Activated CD4-positive, alpha-beta T cell treated with anti-CD3 and anti-CD28 coated beads, Interleukin-2, amount 50 U/mL, for 16 hours (primary cell): ENCODE measurements around the gene CCDC141.

Experiments
- DNase-seq: peaks from one replicate; pipeline ENCODE4 v3.0.0-alpha.2; 2020

Gene CCDC141

DNA sequence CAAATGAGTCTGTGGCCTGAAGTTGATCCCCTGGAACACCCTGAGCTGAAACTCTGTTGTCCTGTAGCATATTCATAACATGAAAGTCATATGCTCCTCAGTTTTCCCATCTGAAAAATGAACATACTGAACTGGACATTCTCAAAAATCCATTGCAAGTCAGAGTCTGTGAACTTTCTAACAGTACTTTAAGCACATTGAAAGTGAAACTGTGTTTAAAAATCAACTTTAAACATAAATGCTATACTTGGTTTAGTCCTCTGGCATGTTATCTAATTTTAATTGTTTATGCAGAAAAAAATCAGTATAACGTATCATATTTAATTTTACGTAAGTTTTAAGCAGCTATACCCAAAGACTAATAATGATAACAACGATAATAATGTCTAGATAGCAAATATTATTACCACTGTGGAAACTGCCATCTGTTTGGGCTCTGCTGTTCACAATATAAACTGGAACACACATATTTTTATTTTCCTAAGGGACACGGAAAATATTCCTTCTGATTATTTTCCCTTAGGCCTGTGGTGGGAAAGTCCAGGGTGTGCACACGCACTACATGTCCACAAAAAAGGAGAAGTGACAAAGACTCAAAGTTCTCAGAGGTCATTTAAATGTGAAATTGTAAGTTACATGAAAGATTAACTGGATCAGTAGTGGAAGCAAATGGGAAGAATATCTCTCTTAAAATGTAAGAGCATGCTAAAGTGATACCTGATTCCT lies 186.6 kb downstream of the CCDC141 start:
- no peak for DNase-seq

DNA sequence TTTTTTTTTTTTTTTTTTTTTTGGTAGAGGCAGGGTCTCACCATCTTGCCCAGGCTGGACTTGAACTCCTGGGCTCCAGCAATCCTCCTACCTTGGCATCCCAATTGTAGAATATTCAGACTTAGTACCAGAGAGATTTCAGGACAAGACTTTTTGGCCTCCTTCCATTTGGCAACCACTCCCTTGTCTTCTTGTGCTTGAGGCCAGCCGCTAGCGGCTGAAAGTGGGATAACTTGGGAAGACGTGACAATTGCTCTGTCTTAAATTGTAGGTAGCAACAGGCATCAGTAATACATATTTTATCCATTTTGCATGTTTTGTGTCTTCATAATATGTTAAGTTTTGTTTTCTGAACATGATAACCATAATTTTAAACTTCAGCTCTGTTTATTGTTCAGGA lies 189.4 kb downstream of the CCDC141 start:
- DNase-seq: no peak

DNA sequence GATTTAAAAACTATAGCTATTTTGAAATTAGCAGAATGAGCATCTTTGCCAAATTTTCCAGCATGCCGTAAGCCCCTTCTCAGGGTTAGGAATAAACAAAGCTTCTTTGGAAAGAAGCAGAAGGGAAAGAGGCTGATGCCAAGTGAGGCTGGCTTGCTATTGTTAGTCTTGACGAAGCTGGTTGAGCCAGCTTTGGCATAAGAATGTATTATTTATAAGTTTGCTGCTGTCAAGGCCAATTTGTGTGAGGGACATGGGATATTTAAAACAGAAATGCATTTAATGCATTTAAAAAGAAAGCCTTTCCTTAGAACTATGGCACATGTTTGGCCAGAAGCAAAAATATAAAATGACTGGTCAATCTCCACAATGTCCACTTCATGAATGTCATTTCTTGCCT lies 190.2 kb downstream of the CCDC141 start:
- DNase-seq: no peak

DNA sequence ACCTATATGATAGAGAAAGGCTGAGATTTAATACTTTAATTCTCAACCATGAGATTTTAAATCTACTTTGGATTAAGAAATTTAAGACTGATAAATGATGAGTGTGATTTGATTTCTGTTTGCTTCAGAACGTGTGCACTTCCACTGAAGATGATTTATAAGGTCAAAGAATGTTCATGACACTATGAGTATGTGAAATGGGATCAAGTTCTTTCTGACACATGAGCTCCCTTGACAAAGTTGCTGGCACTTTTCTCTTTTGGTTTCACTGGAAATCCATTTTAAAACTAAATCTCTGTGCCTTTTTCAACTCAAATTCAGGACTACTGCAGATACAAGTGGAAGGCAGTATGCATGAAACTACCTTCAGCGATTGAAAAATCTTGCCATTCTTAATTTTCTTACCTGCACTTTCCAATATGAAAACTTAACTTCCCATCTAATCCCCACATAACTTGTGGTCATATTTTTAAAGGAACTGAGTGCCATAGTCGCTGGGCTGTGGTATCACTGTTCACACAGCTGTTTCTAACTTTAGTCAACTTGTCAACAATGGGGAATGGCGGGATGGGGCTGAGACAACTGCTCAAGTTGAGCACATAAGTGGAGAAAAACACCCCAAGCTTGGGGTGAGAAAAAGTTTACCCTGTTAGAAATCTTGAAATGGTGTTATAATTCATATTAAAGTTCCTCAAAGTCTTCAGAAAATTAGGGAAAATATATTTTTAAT lies 190.9 kb downstream of the CCDC141 start:
- DNase-seq: no peak

DNA sequence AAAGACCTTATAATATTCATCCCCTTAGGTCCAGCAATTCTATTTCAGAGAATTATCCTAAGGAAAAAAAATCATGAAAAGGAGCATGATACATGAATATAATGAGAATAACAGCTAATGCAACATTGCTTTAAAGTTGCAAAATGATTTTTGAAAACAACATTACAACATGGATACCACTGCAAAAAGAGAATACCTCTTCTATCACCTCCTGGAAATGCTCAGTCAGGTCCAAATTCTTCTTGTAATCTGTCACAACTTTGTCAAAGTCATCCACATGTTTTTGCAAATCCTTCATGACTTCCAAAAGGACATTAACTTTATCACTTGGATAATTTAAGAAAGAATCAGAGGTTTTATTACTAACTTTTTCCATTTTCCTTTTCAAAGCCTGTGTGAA lies 194.8 kb downstream of the CCDC141 start:
- no peak for DNase-seq

DNA sequence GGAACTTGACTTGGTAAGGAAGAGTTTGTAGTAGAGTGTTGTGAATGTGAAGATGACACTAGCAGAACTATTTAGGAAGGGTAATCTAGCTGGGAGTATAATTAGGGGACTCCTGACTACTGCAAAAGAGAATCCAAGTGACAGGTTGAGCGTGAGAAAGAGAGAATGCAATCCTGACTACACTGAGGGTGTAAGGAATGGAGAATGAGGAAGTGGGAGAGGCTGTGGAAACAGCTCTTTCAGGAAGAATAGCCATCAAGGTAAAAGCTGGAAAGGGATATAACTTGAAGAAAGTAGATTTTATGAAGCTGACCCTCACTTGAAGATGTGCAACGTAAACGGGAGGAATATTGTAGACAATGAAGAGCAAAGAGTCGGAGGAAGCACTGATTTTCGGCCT lies 201.6 kb downstream of the CCDC141 start:
- no peak for DNase-seq

DNA sequence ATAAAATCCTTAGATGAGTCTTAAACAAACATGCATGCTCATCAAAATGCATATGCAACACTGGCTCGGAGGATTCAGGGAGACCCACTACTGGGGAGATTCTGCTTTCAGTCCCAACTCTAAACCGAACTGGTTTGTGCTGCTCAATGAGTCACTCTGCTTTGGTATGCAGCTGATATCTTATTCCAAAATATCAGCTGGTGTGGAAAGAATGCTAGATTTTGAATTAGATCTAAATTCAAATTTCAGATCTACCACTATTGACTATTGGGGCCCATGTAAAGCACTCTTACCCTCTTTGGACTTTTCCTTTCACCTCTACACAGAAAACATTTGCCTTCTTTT lies 203.5 kb downstream of the CCDC141 start:
- no peak for DNase-seq

DNA sequence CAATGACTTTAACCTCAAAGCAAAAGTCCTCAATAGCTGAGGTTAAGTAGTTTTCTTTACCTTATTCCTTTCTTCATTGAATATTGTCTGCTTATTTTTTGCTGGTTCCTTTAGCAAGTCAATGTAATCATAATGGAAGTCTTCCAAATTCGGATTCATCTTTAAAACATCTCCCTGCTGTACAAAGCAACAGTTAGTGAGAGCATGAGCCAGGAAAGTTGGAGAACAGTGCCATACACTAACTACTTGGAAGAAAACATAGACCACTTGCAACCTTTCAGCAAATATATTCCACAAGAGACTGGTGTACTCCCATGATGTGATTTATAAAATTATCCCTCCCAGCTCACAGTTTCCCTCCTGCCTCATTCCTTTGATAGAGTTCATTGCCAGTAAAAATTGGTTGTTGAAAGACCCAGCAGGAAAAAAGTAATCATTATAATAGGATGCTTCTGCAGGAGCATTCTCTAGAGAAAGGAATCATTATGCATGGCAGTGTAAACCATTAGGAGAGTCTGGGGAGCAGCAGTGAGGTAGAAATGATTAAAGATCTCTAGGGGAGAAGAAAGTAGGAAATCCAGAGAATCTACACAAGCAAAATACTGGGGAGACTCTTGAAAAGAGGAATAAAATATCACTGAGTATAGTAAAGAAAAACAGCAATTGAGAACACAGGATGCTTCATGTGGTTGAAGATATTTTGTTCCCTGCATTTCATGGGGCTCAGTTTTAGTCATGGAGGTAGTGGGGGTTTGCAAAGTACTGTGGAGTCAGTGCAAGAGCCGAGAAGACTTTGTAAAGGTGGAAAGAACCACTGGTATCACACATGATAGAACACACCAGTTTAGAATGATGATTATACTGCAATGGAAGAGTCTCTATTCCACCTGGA lies 204.1 kb downstream of the CCDC141 start:
- DNase-seq: no peak

DNA sequence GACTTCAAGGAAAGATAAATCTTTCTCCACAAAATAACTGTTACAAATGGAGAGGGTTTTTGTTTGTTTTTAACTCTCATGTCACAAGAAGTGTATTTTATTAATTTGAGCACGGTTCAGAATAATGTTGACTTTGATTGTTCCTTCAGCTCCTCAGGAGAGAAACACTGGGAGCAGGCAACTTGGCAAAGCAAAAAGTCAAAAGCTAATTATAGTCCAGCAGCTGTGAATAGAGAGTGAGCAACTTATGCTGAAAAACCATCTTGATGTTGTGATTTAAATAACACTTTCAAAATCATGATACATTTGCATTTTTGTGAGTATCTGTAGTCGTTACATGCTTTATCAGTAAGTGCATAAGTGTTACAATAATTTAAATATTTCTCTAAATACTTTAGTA lies 205.2 kb downstream of the CCDC141 start:
- DNase-seq: no peak

DNA sequence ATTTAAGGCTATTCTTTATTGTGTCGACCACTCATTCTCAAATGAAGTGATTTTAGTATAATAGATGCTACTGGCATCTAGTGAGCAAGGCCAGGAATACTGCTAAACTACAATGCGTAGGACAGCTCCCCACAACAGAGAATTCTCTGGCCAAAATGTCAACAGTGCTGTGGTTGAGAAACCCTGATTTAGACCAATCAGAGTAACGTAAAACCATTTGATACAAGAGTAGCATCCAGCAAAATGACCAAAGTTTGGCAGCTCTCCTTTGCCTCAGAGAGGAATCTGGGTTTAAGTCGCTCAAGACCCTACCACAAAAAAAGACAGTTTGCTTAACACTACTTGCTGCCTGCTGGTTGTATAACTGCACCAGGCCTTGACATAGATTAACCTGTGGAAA lies 205.7 kb downstream of the CCDC141 start:
- DNase-seq: no peak

DNA sequence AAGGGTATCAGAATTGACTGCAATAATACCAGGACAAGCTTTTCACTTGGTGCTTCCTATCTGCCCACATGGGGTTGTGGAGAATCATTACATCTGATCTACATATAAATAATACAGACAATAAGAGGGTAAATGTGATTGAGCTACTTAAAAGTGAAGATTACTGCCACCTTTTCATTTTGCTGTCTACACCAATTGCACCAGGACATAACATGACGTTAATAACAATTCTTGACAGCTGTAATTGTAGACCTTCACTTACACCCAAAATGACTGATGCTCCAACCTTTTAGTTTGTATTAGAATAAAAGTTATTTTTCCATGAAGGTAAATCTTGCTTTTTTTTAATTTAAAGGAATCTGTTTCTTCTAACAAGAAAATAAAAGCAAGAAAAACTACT lies 206.2 kb downstream of the CCDC141 start:
- DNase-seq: no peak

DNA sequence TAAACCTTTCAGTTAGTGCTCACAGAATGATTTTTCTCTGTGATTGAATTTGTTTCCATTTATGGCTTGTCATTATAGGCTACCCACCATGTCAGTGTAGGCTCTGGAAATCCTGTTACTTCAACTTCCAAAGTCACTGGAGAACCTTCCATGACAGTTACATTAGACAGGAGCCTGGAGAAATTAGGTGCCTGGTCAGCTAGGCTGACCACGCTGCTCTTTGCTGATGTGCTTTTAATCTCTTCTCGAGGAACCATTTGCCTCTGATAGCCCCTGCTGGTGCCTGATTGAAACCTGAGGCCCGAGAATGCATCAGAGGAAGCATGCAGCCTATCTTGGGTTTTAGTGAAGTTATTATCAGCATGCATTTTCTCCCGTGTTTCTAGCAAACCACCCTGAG lies 213.1 kb downstream of the CCDC141 start:
- DNase-seq: no peak

DNA sequence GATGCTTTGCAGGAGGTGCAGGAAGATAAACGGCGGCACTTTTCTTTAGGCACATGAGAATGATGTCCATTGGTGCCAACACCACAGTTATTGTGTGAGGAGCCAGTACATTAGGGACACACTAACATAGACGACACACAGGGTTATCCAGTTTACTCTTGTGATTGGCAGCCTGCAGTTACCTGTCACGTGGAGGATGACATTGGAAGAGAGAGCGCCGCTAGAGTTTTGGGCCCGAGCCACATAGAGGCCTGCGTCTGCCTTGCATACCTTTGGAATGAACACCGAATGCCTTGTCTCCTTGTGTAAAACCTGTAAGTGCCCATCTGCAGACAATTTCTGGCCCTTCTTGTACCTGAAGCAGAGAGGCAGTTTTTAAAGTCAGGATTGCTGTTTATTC lies 215.9 kb downstream of the CCDC141 start:
- DNase-seq: no peak

DNA sequence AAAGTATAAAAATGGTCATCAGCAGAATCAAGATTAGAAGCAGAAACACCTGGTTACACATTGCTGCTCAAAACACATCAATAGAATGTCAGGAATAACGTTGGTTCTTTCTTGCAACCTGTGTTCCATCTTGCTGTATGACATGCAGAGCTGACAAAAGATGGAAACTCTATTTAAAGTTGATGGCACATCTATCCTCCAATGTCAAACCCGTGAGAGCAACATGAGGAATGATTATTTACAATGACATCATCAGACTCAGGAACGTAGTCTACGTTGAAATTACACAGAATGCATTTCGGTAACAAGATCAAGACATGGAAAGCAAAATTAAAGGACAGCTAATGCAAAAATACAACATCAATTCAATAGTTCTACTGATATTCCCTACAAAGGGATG lies 216.6 kb downstream of the CCDC141 start:
- no peak for DNase-seq

DNA sequence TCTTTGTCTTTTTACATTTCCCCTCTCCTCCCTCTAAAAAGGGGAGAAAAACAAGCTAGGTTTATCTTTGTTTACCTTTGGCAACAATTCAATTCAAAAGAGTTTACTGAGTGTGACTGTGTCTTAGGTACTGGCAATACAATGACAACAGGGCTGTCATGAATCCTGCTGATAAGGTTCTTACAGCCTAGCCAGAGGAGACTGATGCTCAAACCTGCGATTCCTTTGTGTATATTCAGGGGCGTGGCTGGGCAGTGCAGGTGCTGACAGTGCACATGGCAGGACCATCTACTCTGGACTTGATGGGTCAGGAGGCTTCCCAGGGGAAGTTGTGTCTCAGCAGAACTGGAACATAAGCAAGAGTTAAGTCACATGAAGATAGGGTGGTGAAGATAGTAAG lies 219.5 kb downstream of the CCDC141 start:
- no peak for DNase-seq

DNA sequence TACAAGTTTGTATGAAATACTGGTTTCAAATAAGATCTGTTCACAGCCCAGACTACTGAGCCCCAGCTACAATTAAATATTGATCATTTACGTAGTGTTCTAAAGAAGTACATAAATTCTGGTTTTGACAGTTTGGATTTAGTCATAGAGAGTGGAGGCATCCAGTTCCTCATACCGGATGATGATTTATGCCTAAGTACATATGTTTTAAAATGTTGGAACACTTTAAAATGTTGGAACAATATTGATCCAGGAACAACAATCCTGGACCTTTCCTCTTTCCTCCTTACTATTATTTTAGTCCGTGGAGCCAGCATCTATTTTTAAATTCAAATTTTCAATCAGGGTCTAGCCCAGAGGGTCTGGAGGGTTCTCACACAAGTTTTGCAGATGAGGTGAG lies 220.0 kb downstream of the CCDC141 start:
- DNase-seq: no peak

DNA sequence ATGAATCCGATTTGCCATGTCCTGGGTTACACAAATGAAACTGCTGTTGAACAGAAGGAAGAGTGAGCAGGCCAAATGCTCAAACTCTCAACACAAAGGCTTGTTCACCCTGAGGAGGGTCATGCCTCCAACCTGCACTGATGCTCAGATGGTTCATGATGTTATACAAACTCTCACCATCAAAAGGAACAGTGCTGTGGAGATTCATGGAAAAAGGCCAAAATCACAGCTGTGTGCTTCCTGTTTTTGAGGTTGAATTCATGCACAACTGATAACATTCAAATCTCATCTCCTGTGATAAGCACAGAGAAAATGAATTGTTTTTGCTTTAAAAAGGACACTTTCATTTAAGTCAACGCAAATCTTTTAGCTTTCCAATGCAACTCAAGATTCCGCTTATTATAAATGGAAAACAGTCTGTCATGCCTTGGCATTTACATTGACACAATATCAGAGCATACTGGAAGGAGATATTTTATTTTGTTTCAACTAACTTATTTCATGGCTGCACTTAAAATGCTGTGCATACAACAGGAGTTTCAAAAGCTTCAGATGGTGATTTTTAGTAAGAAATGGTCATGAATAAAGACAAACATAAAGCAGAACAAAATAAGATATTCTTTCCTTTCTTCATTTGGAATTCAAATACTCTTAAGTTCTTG lies 220.5 kb downstream of the CCDC141 start:
- DNase-seq: no peak

DNA sequence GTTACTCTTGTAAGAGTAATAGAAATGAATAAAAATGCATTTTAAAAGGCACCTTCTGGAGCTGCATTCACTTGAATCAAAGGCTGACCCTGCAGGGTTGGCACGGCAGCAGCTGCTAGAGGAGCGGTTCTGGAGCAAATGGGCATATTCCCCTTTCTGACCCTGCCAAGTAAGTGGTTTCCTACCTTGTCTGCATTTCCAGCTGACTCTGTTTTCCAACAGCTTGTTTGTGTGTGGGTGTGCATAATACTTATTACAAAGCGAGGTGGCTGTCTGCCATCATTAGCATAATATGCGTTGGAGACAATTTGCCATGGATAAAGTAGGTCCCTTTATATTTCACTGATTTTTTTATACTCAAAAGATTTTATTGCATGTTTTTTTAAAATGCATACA lies 221.5 kb downstream of the CCDC141 start:
- DNase-seq: no peak

DNA sequence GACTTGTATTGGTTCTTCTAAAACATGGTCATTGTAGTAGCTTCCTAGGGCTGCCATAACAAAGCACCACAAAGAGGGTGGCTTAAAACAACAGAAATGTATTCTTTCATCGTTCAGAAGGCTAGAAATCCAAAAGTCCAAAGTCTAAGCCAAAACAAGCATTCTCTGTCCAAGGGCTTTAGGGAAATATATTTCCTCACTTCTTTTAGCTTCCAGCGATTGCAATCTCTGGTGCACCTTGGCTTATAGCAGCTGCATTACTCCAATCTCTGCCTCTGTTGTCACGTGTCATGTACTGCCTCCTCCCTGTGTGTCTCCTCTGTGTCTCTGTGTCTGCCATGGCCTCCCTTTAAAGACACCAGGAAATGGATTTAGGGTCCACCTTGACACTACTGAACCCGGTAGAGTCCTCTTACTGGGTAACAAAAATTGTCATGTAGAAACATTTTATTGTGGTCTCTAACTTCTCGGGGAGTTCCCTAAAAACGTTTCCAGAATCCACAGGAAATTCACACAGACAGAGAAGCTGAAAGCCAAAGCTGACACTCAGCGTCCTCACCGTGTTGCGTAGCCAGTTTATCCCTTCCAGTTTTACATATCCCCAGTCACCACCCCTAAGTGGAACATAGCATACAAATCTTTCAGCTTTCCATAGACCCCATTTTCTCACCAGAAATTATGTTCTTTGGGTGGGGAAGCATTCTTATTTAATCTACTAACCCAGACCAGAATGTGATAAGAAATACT lies 222.0 kb downstream of the CCDC141 start:
- DNase-seq: no peak

DNA sequence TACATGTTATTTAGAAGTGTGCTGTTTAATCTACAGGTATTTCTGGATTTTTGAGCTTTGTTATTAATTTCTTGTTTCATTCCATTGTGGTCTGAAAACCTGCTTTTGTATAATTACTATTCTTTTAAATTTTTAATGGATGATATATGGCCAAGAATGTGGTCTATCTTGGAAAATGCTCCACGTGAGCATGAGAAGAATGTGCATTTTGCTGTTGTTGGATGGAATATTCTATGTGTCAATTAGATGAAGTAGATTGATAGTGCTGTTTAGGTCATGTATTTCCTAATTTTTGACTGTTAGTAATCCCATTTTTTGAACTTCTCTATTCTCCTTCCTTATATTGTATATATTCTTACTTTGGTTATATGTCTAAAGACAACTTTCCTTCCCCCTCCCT lies 222.8 kb downstream of the CCDC141 start:
- DNase-seq: no peak

DNA sequence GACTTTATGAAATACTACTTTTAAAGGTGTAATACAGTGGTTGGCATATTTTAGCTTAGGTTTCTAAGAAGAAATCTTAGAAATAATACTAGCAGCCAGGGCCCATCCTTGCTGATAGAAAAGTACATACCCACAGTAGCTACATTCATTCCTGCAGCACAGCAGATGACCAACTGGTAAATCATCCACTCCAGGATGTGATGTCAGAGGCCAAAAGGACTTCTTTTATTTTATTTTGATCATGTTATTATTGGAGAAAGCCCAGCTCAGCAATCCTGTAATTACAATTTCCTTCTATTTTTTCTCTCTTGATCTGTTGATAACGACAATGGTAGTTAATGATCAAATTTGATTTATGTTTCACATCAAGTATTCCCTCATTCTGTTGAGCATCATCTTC lies 224.8 kb downstream of the CCDC141 start:
- no peak for DNase-seq

DNA sequence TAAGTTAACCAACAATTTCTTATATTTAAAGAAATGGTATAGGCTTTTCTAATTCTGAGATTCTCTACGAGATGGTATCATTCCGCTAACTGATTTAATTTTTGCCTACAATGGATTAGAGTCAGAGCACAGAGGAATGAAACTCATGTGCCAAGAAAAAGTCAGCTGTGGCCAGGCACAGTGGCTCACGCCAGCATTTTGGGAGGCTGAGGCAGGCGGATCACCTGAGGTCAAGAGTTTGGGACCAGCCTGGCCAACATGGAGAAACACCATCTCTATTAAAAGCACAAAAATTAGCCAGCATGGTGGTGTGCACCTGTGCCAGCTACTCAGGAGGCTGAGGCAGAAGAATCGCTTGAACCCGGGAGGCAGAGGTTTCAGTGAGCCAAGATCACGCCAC lies 225.8 kb downstream of the CCDC141 start:
- DNase-seq: no peak

DNA sequence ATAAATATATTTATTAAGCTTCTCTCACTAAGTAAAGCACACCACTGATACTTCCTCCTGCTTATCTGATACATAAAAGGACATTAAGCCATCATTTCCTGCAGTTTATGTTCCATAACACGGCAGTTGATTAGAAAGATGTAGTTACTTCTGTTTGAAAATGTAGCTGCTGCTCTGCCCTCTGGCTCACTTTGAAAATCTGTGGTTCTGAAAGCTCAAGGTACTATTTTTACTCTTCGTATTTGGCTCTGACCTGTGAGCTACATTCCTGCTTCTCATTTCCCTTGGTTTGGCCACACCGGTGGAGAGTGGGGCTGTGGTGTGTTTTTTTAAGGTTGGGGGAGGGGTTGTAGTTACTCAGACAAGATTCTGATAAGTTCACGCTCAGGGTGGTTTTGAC lies 229.9 kb downstream of the CCDC141 start:
- peak; percentile 16 for DNase-seq
